ENCODE results near the gene LARGE1.

Gene LARGE1

DNA sequence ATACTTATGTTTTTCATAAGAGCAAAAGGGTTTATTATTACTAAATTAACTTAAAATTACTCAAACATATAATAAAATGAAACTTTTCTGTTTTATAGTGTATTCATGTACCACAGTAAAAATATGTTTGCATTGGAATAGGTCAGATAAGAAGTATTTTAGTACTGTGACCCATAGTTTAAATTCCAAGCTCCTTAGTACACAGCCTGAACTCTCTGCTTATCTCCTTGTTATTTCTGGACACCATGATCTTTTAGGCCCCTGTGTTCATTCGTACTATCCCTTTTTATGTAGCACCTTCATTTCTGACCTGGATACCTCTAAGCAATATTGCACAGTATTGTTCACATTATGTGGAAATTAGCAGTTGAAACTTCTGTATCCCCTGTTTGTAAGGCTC is 565.3 kb downstream of the LARGE1 start:
- no peak for DNase-seq (ENCODE audit: low read depth)

DNA sequence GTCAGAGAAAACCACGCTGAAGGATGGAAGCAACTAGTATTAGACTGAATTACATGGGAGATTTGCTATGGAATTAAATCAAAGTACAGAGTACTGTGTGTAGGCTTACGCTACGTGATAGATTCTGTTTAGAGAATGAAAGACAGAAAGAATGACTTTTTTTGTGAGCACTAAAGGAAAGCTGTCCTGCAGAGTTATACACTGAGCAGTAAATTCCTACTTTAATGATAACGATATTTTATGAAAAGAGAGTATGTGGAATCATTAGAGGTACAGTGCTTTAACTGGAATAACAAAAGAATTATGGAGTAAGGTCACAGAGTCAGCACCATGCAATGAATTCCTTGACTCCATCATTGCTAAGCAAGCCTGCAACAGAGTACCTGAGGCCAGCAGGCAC is 566.8 kb downstream of the LARGE1 start:
- DNase-seq (ENCODE audit: low read depth) = no peak

DNA sequence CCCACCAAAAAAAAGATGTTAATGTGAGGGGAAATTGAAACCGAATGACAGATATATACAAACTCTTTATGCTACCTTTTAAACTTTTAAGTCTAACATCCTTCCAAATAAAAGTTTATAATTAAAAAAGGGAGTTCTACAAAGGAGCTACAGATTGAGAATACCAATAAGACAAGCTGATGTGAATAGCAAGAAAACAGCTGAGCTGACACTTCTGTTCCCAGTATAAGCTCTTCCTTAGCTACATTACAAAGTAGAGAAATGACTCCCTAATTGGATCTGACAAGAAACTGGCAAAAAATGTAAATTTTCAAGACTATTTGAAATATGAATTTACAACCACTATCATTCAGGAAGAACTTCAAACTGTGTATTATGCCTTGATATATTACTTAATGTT is 567.5 kb downstream of the LARGE1 start:
- DNase-seq (ENCODE audit: low read depth) = no peak

DNA sequence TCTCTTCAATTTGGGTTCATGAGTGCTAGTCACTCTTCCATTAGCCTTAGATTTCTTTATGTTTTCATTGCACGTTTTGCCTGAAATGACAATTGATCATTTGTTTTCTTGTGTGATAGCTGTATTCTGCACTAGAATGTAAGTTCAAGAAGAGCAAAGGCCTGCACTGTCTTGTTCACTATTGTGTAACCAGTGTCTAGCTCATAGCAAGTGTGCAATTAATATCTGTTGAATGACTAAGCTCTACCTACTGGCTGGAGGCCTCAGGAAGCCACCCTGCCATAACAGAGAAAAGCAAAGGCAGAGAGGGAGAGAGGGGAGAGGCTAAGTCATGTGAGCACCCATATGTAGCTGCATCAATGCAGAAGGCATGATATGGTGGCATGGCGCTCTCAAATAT is 569.3 kb downstream of the LARGE1 start:
- no peak for DNase-seq (ENCODE audit: low read depth)

DNA sequence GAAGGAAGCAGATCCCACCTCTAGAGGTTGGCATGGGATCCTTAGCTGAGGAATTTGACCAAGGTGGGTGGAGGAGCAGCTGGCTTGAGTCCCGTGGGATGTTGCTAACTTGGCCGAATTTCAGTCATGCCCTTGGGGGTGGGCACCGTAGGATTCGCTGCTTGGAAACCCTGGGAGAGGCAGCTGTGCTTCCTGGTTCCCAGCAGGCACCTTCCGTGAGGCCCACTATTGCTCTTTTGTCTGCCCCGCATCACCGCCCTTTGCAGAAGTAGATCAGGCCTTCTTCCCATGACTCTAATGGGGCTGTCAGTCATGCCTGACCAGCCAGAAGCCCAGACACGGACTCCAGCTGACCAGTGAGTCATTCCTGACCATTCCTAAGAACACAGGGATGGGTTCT is 569.8 kb downstream of the LARGE1 start:
- no peak for DNase-seq (ENCODE audit: low read depth)

DNA sequence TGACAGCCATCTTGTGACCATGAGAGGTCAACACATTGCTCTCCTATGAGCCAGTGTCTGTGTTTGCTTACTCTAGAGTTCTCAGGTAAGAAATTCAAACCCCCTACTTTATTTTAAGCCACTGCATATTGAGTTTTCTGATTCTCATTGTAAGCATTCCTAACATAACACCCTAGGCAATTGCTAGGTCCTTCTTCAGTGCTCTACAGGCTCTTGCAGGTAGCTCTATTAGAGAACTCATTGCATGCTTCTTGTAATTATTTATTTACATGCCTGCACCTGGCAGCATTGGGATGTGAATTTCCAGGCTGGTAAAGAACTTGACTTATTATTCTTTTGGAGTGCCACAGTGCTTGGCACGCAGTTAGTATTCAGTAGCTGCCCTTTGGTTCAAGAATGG is 573.3 kb downstream of the LARGE1 start:
- no peak for DNase-seq (ENCODE audit: low read depth)

DNA sequence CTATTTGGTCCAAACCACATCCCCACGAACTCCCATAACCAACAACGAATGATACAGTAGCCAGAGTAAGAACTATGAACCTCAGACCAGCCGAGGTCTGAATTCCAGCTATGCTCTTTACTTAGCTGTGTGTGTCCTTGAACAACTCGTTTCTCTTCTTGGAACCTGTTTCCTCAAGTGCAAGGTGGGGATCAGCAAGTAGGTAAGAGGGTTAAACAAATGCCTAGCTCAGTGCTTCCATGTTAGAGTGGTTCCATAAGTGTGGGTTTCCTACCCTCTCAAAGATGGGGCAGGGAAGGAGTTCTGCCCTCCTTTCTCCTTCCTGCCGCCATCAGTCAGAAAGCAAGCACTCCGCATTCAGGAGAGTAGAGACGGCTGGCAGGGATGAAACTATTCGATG is 578.7 kb downstream of the LARGE1 start:
- no peak for DNase-seq (ENCODE audit: low read depth)

DNA sequence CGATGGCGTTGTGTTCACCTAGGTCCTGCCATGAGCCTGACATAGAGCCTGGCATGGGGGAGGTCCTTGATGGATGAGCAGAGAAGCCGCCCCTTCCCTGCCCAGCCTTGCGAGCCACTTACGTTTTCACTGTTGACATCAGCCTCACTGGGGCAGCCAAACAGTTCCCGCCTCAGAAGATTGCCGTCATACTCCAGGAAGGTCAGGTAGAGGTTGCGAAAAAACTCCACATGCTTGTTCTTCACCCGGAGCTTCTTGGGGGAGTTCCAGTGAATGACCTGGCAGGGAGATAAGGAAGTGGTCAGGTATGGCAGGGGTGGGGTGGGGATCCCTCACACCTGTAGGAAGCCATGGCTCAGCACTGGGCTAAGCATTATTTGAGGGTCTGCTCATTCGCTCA is 582.8 kb downstream of the LARGE1 start:
- DNase-seq (ENCODE audit: low read depth) = no peak

DNA sequence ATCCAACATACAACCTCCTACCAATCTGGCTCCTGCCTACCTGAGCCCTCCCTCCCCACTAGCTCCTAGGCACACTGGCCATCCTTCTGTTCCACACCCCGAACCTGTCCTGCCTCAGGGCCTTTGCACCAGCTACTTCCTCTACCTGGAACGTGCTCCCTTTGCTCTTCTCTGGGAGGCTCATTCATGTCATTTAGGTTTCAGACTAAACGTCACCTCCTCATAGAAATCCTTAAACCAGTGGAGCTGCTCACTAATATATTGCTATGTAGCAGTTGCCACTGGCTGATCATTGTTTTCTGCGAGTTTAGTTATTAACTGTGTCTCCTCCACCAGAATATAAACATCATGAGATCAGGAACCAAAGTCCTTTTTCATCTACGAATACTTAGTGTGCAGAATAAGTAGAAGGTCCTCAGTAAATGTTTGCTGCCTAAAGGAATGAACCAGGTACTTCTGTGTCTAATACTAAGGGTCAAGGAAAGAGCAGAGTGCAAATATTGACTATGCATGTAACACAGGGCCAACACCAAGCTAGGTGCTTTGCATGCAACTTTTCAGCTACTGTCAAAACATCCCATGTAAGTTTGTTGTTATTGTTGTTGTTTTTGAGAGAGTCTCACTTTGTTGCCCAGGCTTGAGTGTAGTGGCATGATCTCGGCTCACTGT is 584.5 kb downstream of the LARGE1 start:
- DNase-seq (ENCODE audit: low read depth) = no peak

DNA sequence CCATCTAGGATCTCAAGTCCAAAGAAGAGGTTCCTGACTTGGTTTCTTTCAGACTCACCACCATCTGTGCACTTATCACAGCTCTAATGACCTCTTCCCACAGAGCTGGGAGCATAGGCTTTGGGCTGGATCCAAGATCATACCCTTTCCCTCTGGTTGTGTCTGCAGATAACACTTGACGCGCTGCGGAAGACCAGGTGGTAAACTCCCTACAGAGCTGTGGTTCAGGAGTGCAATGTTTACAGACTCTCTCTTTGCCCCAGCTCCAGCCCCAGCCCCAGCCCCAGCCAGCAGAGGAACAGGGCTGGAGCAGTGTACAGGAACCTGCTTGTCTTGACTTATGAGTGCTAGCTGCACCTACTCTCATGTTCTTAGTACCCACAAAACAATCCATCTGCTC is 587.7 kb downstream of the LARGE1 start:
- no peak for DNase-seq (ENCODE audit: low read depth)

DNA sequence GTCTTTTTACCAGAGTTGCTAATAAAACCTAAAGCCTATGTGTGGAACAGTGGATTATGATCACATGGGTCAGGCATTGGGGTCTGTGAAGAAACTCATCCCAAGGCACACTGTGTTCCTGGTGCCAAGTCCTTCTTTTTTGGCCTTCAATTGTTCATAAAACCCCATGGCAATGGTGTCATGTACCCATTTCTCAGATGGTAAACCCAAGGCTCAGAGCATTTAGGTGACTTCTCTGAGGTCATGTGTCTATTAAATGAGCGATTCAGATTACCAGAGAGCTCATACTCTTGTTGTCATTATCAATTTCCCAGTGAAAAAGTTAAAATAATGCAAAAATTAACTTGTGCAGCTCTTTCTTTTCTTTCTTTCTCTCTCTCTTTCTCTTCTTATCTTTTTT is 589.3 kb downstream of the LARGE1 start:
- no peak for DNase-seq (ENCODE audit: low read depth)

DNA sequence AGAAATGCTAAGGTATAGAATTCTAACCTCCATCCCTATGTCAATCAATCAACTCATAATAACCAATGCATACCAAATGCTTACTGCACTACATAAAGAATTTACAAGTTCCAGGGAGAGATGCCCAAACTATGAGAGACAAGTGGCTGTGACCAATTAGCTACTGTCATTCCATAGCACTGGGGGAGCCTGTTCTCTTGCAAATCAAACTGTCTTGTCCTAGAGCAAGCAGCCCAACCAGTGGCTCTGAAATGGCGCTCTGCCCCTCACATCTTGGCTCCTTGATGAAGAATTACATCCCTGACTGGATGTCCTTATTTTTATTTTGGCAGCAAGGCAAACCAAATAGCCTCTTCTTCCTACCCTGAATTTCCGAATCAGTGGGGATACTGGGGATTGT is 589.7 kb downstream of the LARGE1 start:
- DNase-seq (ENCODE audit: low read depth) = no peak

DNA sequence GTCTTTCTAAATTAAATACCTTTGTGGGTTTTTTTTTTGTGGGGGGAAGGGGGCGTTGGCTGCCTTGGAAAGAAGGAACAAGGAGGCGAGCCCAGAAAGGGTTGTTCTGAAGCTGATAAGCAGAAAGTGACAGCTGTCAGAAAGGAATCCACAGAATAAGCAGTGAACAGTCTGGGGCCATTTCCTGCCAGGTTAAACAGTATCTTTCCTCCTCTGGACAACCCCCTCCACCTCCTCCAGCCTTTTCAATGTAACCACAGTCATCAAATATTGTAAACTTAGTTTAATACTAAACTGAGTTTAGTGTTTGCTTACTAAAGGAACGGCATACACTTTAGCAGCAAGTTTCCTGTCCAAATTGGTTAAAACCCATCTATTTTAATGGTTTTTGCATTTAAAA is 590.9 kb downstream of the LARGE1 start:
- DNase-seq (ENCODE audit: low read depth) = no peak

DNA sequence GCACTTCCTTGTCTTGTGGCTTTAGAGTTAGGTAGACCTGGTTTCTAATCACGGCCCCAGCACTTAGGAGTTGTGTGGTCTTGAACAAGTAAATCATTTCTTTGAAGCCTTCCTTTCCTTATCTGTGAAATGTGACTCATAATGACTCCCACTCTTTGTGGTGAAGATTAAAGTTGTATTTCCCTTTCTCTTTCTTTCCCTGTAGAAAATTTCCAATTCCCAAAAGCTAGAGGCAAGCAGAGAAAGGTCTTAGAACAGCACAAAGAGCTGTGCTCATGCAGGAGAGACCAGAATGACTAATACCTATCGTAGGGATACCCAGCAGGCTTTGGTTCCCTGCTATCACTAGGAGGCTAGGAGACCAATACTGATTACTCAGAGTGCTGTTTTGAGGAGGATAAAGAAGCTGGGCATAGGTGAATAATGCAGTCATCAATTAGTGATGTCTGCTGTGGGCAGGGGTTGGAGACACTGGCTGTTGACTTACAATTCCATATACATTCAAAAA is 591.4 kb downstream of the LARGE1 start:
- DNase-seq (ENCODE audit: low read depth) = no peak

DNA sequence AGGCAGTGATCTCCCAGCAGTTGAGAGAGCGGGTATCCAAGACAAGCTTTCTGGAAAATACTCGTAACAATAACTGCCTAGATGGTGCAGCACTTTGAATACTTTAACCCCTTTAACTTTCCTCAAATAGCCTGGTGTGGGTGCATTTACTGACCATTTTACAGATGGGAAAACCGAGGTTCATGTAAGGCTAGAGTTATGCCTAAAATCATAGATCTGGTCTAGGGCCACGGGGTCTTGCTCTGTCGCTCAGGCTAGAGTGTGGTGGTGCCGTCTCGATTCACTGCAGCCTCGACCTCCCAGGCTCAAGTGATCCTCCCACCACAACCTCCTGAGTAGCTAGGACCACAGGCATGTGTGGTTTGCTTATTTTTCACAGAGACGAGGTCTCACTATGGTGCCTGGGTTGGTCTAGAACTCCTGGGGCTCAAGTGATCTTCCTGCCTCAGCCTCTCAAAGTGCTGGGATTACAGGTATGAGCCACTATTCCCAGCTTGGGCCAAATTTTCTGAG is 592.9 kb downstream of the LARGE1 start:
- no peak for DNase-seq (ENCODE audit: low read depth)

DNA sequence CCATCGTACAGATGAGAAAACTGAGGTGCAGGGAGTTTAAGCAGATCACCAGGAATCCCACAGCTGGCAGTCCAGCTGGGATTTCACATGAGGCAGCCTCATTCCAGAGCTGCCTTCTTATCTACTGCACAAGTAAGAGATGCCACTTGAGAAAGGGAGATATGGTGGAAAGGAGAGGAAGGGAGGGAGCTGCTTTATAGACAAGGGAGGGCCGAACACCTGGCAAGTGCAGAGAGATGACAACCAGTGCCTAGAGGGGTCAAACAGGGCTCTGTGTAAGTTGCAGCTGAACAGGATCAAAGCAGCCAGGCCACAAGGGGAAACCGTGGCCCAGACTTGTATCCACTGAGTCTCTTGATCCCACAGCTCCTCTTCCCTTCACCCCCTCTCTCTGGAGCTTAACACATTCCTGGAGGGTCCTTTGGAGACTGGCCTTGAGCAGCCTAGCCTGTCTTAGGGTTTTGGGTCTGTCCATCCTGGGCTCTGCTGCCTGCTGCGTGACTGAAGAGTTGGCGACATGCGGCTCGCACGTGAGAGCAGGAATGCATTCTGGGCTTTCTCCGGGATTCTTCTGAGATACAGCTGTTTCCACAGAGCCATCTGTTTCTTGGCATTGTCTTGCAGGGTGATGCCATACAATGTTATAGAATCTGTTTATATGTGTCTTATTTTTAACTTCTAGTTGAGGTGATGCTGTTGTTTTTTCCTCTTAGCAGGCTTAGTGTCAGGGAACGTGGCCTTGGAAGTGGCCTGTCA is 593.6 kb downstream of the LARGE1 start:
- DNase-seq (ENCODE audit: low read depth) = no peak

DNA sequence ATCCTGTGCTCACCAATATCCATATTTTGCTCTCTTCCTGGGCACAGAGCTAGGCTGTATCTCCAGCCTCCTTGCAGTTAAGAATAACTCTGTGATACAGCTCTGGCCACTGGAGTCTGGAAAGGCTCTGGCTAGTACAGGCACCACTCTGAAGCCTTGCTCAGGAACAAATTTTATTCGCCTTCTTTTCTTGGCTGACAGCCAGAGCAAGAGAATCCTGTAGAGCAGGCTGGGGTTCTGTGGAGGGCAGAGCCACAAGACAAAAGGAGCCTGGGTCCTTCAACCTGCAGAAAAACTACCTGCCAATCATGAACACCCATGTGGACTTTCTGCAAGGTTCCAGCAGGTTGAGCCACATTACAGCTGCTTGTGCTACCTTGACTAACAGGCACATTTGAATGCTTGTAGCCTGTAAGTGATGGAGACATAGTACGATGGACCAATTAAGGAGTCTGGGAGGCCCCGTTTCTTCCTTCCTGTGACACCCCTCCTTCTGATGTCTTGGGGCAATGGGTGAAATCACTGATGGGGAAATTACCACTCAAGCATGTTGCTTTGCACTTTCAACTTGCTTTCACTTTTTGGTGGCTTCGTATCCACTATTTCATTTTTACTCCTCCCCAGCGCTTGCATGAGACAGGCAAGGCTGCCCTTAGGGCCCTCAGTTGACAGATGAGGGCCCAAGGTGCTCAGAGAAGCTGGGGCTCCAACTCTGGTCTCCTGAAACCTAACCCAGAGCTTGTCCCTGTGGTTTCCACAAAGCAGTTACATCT is 594.9 kb downstream of the LARGE1 start:
- no peak for DNase-seq (ENCODE audit: low read depth)

DNA sequence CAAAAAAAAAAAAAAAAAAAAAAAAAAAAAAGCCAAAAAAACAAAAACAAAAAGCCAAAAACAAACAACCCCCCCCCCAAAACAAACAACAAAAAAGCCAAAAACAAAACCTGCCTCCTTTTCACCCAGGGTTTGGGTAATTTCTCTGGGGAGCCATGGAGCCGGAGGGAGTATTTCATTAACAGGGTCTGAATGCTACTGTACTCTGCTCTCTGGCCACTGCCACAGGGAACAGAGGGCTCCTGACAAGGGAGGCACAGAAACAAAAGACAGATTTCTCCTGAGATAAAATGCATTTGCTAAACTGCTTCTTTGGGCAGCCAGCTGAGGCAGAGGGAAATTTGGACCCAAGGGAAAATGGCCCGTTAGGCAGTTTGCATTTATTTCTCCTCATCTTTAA is 596.0 kb downstream of the LARGE1 start:
- no peak for DNase-seq (ENCODE audit: low read depth)

DNA sequence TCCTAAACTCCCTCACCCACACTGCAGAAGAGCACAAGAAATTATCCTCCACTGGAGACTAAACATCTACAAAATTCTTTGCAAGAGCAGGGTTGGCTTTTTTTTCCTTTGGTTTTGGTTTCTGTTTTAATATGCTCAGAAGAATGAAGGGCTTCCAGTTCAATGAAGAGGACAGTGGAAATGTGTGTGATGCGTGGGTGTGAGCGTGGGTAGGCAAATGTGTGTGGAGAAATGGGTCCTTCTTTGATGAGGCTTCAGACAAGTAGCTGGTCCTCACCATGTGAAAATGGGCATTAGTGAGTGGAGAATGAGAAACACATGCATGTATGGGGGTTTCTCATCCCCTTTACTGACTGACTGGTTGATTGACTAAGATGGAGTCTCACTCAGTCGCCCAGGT is 598.8 kb downstream of the LARGE1 start:
- no peak for DNase-seq (ENCODE audit: low read depth)

DNA sequence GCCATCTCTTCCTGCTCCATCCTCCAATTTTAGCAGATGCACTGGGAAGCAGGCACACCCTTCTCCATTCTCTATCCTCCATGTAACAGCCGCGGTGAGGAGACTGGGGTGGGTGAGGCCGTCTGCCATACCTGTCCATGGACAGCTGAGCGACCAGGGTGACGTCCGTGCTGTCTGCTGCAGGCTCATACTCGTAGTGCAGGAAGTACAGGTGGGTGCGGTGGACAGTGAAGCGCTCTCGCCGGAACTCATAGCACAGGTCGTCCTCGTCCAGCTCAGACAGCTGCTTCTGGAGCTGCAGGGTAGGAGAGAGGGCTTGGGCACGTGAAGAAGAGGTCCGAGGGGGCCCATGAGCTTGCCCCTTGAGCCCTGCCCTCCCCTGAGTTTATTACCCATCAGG is 604.3 kb downstream of the LARGE1 start:
- DNase-seq (ENCODE audit: low read depth) = no peak

DNA sequence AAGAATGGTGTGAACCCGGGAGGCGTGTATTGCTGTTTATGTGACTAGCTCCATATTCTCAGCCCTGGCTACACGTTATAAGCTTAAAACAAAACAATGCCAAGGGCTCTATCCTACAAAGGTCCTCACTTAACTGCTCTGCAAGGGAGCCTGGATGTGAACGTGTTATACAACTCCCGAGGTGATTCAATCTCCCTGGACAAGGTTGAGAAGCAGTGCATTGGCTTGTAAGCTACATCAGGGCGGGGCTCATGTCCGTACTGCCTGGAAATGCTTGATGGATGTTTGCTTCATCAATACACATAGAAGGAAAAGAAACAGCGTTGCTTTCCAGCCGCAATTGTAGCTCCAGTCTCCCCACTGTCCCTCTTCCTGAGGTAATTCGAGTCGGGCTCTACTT is 605.2 kb downstream of the LARGE1 start:
- no peak for DNase-seq (ENCODE audit: low read depth)

DNA sequence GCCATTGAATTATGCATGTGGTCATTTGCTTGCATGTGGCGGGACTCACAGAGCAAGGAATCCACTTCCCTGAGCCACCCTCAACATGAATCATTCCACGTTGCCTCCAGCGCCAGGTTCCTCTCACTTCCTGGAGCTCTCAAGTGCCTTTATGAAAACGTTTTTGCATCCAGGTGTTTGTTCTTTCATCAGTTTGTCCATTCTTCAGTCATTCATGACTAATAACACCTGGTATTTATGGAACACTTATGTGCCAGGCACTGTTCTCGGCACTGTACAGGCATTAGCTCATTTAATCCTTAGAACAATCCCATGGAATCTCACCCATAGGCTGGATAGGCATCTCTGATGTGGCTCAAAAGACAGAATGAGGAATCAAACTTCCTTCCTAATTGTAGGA is 606.0 kb downstream of the LARGE1 start:
- no peak for DNase-seq (ENCODE audit: low read depth)

DNA sequence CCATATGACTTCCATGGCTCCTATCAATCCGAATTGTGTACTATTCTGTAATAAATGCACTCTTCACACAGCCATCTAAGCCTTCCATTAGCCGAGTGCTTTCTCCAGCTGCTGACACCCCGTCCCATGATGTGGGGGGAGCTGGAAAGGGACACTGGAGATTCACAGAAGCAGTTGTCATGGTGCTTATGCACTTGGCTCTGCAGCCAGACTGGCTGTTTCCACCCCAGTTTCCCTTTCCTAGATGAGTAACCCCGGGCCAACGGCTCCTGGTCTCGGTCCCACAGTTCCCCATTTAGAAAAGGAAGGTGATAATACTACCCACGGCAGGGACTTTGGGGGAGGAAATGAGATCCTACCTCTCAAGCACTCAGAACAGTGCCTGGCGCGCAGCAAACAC is 617.2 kb downstream of the LARGE1 start:
- DNase-seq (ENCODE audit: low read depth) = no peak

Measured in activated T-cell treated with anti-CD3 and anti-CD28 coated beads for 1 hour (primary cell).